Activated naive CD8-positive, alpha-beta T cell (primary cell): ENCODE data around the gene PANK2.
"Not testable (repeated sequence)": the region's sequence is repeated elsewhere in the genome, so short reads cannot be mapped to it uniquely, and the experiment has no call there.

Source experiments
- H3K27ac Mint-ChIP-seq: one replicate; pipeline ENCODE4 v1.8.0; 2021; ENCODE audit warnings: mixed read lengths
- H3K27me3 Mint-ChIP-seq: one replicate; pipeline ENCODE4 v1.8.0; 2021; ENCODE audit warnings: mixed read lengths
- H3K36me3 Mint-ChIP-seq: one replicate; pipeline ENCODE4 v1.8.0; 2021; ENCODE audit warnings: mixed read lengths
- H3K4me1 Mint-ChIP-seq: one replicate; pipeline ENCODE4 v1.8.0; 2021; ENCODE audit warnings: low read depth, mixed read lengths
- H3K4me3 Mint-ChIP-seq: one replicate; pipeline ENCODE4 v1.8.0; 2021; ENCODE audit warnings: mild to moderate bottlenecking, mixed read lengths
- H3K9me3 Mint-ChIP-seq: one replicate; pipeline ENCODE4 v1.8.0; 2021; ENCODE audit warnings: low read depth, mixed read lengths

Gene PANK2

GRCh38 chr20:3888622-3889488 is at the start of gene PANK2:
Gene PANK2 (plus strand): TSS chr20:3889387.
- Mint-ChIP-seq H3K36me3 (peaks cover 4% of the 10 kb centered on the region), H3K27me3 (no peaks in the 10 kb centered on the region), H3K4me1 (peaks cover 49% of the 10 kb centered on the region), H3K4me3 (peak within 1 kb of the TSS; percentile 99), H3K9me3 (no peaks in the 10 kb centered on the region), H3K27ac (peak within 1 kb of the TSS; percentile 98)

GRCh38 chr20:3840201-3840600 is 49.0 kb upstream of the PANK2 start:
- not testable (repeated sequence) for H3K36me3 Mint-ChIP-seq, H3K27me3 Mint-ChIP-seq, H3K27ac Mint-ChIP-seq, H3K9me3 Mint-ChIP-seq, H3K4me1 Mint-ChIP-seq, H3K4me3 Mint-ChIP-seq

GRCh38 chr20:3842348-3842930 is 46.7 kb upstream of the PANK2 start:
- no peaks in the 10 kb centered on the region for H3K9me3 Mint-ChIP-seq
- peaks cover 5% of the 10 kb centered on the region for H3K4me1 Mint-ChIP-seq
- H3K27ac Mint-ChIP-seq, result no peak overlapping the region
- H3K27me3 Mint-ChIP-seq, result no peaks in the 10 kb centered on the region
- H3K36me3 Mint-ChIP-seq, result no peaks in the 10 kb centered on the region
- no peak overlapping the region for H3K4me3 Mint-ChIP-seq

- Mint-ChIP-seq H3K27me3 (no peaks in the 10 kb centered on the region), H3K9me3 (no peaks in the 10 kb centered on the region), H3K36me3 (no peaks in the 10 kb centered on the region), H3K4me1 (peaks cover 8% of the 10 kb centered on the region), H3K27ac (no peak overlapping the region), H3K4me3 (no peak overlapping the region)
These were observed 45.7 kb upstream of the PANK2 start for GRCh38 chr20:3843490-3843889.

GRCh38 chr20:3843990-3844619 is 45.1 kb upstream of the PANK2 start:
- not testable (repeated sequence) for H3K36me3 Mint-ChIP-seq, H3K27ac Mint-ChIP-seq, H3K27me3 Mint-ChIP-seq, H3K9me3 Mint-ChIP-seq, H3K4me3 Mint-ChIP-seq
- H3K4me1 Mint-ChIP-seq, result peaks cover 14% of the 10 kb centered on the region

- Mint-ChIP-seq H3K9me3 (no peaks in the 10 kb centered on the region), H3K27me3 (no peaks in the 10 kb centered on the region), H3K36me3 (no peaks in the 10 kb centered on the region), H3K27ac (peak overlapping the region; percentile 75), H3K4me3 (peak overlapping the region; percentile 89), H3K4me1 (peaks cover 18% of the 10 kb centered on the region)
These were observed 42.8 kb upstream of the PANK2 start for GRCh38 chr20:3846378-3846739.

GRCh38 chr20:3846740-3847428 is 42.3 kb upstream of the PANK2 start, which contains the start of gene MAVS:
Gene MAVS (plus strand): TSS chr20:3846834. CDS start chr20:3854625, 7,791 bp downstream.
- H3K27ac Mint-ChIP-seq, result peak within 1 kb of the TSS; percentile 75

GRCh38 chr20:3847429-3847940 is 41.7 kb upstream of the PANK2 start:
- Mint-ChIP-seq H3K4me1 (peaks cover 19% of the 10 kb centered on the region), H3K9me3 (no peaks in the 10 kb centered on the region), H3K27ac (peak overlapping the region; percentile 75), H3K4me3 (peak overlapping the region; percentile 89), H3K27me3 (no peaks in the 10 kb centered on the region), H3K36me3 (no peaks in the 10 kb centered on the region)

More at GRCh38 chr20:3846740-3847428, 42.3 kb upstream of the PANK2 start, which contains the start of gene MAVS:
- H3K36me3 Mint-ChIP-seq, result no peaks in the 10 kb centered on the region
- no peaks in the 10 kb centered on the region for H3K27me3 Mint-ChIP-seq
- peak within 1 kb of the TSS; percentile 89 for H3K4me3 Mint-ChIP-seq
- H3K4me1 Mint-ChIP-seq, result peaks cover 18% of the 10 kb centered on the region
- H3K9me3 Mint-ChIP-seq, result no peaks in the 10 kb centered on the region

- H3K4me1 Mint-ChIP-seq, result peaks cover 19% of the 10 kb centered on the region
- no peaks in the 10 kb centered on the region for H3K27me3 Mint-ChIP-seq
- H3K36me3 Mint-ChIP-seq, result no peaks in the 10 kb centered on the region
- peak overlapping the region; percentile 89 for H3K4me3 Mint-ChIP-seq
- peak overlapping the region; percentile 78 for H3K27ac Mint-ChIP-seq
- H3K9me3 Mint-ChIP-seq, result no peaks in the 10 kb centered on the region
These were observed 40.6 kb upstream of the PANK2 start for GRCh38 chr20:3848565-3848964.

- H3K36me3 Mint-ChIP-seq, result peaks cover 2% of the 10 kb centered on the region
- no peak overlapping the region for H3K27ac Mint-ChIP-seq
- H3K27me3 Mint-ChIP-seq, result no peaks in the 10 kb centered on the region
These were observed 34.7 kb upstream of the PANK2 start for GRCh38 chr20:3854462-3854871.

GRCh38 chr20:3857405-3857804 is 31.8 kb upstream of the PANK2 start:
- H3K4me1 Mint-ChIP-seq, result peaks cover 7% of the 10 kb centered on the region
- H3K27ac Mint-ChIP-seq, result no peak overlapping the region
- no peaks in the 10 kb centered on the region for H3K27me3 Mint-ChIP-seq
- peaks cover 4% of the 10 kb centered on the region for H3K36me3 Mint-ChIP-seq
- no peak overlapping the region for H3K4me3 Mint-ChIP-seq
- H3K9me3 Mint-ChIP-seq, result no peaks in the 10 kb centered on the region

More at GRCh38 chr20:3854462-3854871, 34.7 kb upstream of the PANK2 start:
- H3K4me1 Mint-ChIP-seq, result peaks cover 11% of the 10 kb centered on the region
- H3K4me3 Mint-ChIP-seq, result no peak overlapping the region
- H3K9me3 Mint-ChIP-seq, result no peaks in the 10 kb centered on the region

GRCh38 chr20:3858689-3859088 is 30.5 kb upstream of the PANK2 start:
- H3K27me3 Mint-ChIP-seq, result no peaks in the 10 kb centered on the region
- peaks cover 8% of the 10 kb centered on the region for H3K36me3 Mint-ChIP-seq
- H3K4me3 Mint-ChIP-seq, result no peak overlapping the region
- H3K4me1 Mint-ChIP-seq, result peaks cover 7% of the 10 kb centered on the region
- H3K27ac Mint-ChIP-seq, result no peak overlapping the region
- no peaks in the 10 kb centered on the region for H3K9me3 Mint-ChIP-seq

- H3K27me3 Mint-ChIP-seq, result no peaks in the 10 kb centered on the region
- H3K4me3 Mint-ChIP-seq, result no peak overlapping the region
- peaks cover 3% of the 10 kb centered on the region for H3K4me1 Mint-ChIP-seq
- H3K27ac Mint-ChIP-seq, result no peak overlapping the region
- H3K36me3 Mint-ChIP-seq, result peaks cover 8% of the 10 kb centered on the region
- no peaks in the 10 kb centered on the region for H3K9me3 Mint-ChIP-seq
These were observed 28.0 kb upstream of the PANK2 start for GRCh38 chr20:3861191-3861590.

- Mint-ChIP-seq H3K4me3 (no peak overlapping the region), H3K27me3 (no peaks in the 10 kb centered on the region), H3K27ac (no peak overlapping the region), H3K9me3 (no peaks in the 10 kb centered on the region), H3K4me1 (peaks cover 1% of the 10 kb centered on the region), H3K36me3 (peaks cover 5% of the 10 kb centered on the region)
These were observed 26.9 kb upstream of the PANK2 start for GRCh38 chr20:3862333-3862732.
